Smooth muscle cell (in vitro differentiated cells): Measurements from ENCODE around the gene SH3RF2. TPM values are rescaled to one million over a fixed set of nuclear protein-coding genes. Genes with fewer than 3 reads are reported as not detected.

Source experiments
- DNase-seq: peaks from one replicate; lab custom pipeline; 2025; ENCODE audit not compliant: unreplicated experiment; lab: John Stamatoyannopoulos, UW
- H2AFZ ChIP-seq: fragments of 200-600 bp; sonication (generic); 2 replicates; pipeline ENCODE4 v1.6.0; 2016; ENCODE audit warnings: antibody characterized with exemption, low read depth, mild to moderate bottlenecking
- H3F3A ChIP-seq: fragments of 200-600 bp; sonication (generic); 2 replicates; pipeline ENCODE4 v1.6.0; 2017; ENCODE audit warnings: antibody characterized with exemption, low read depth
- H3K27ac ChIP-seq: fragments of 200-600 bp; sonication (generic); 2 replicates; pipeline ENCODE4 v1.5.1; 2016; ENCODE audit warnings: low read depth, mild to moderate bottlenecking
- H3K27me3 ChIP-seq: fragments of 200-600 bp; sonication (generic); 2 replicates; pipeline ENCODE4 v1.6.1; 2016; ENCODE audit warnings: low read depth, mild to moderate bottlenecking
- H3K36me3 ChIP-seq: fragments of 200-600 bp; sonication (generic); 2 replicates; pipeline ENCODE4 v1.5.1; 2016; ENCODE audit warnings: low read depth
- H3K4me1 ChIP-seq: fragments of 200-600 bp; sonication (generic); 2 replicates; pipeline ENCODE4 v1.5.1; 2016; ENCODE audit warnings: low read depth
- H3K4me2 ChIP-seq: fragments of 200-600 bp; sonication (generic); 2 replicates; pipeline ENCODE4 v1.6.0; 2016; ENCODE audit warnings: mild to moderate bottlenecking
- H3K4me3 ChIP-seq: fragments of 200-600 bp; sonication (generic); 2 replicates; pipeline ENCODE4 v1.5.1; 2016; ENCODE audit warnings: mild to moderate bottlenecking
- H3K79me2 ChIP-seq: fragments of 200-600 bp; sonication (generic); 2 replicates; pipeline ENCODE4 v1.6.0; 2016; ENCODE audit warnings: low read depth, mild to moderate bottlenecking
- H3K9ac ChIP-seq: fragments of 200-600 bp; sonication (generic); 2 replicates; pipeline ENCODE4 v1.6.0; 2016; ENCODE audit warnings: low read depth
- H3K9me3 ChIP-seq: fragments of 200-600 bp; sonication (generic); replicated peaks from 2 replicates; pipeline ENCODE4 v1.5.1; 2016; ENCODE audit warnings: low read depth
- H4K20me1 ChIP-seq: fragments of 200-600 bp; sonication (generic); 2 replicates; pipeline ENCODE4 v1.6.0; 2016; ENCODE audit warnings: low read depth
- WGBS: methylation state at CpG from one replicate; pipeline ENCODE4 v1.1.7; 2016; ENCODE audit warnings: low lambda C conversion rate; 5-methylcytosine and 5-hydroxymethylcytosine counted together
- polyA plus RNA-seq: library from polyadenylated mRNA; unstranded; fragments of >200 nt; fragmentation: Nextera tagmentation; extraction: Ambion mirVana; gene quantifications from 2 replicates; pipeline ENCODE4 v1.2.1, GENCODE V29; 2016
- total RNA-seq: library from RNA; depleted of rRNA; stranded (reverse); fragments of >200 nt; gene quantifications from 2 replicates; pipeline ENCODE4 v1.2.3, GENCODE V29; 2014
- TF ChIP-seq, protein P1 (sequence below): fragments of 200-600 bp; sonication (generic); IDR thresholded peaks from 2 replicates; pipeline ENCODE4 v1.5.1; 2017; ENCODE audit warnings: borderline replicate concordance, mild to moderate bottlenecking, antibody characterized with exemption; ENCODE audit not compliant: insufficient read depth, poor library complexity, severe bottlenecking

The SH3RF2 gene
- total and polyA plus RNA-seq, 2 experiments from 2014 or later, result 1.0 to 2.0 TPM

DNA sequence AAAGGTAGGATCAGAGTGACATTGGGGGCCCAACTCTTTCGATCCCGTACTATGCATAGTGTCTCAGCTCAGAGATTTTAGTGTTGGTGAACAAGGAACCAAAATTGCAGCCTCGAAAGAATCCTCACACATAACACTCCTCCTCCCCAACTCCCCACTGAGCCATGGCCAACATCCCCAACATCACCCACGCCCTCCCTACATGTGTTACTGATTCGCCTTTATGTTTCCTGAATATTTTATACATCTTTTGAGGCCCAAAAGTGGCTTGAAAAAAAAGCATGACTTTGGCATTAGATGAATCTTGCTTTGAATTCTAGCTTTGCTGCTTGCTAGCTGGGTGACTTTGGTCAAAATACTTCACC lies 123.8 kb downstream of the SH3RF2 start:
- Histone ChIP-seq H2AFZ (no peak overlapping the region), H3K4me3 (no peak overlapping the region), H3K9me3 (no peaks in the 10 kb centered on the region), H3K79me2 (no peaks in the 10 kb centered on the region), H3K4me1 (no peaks in the 10 kb centered on the region), H4K20me1 (no peaks in the 10 kb centered on the region), H3F3A (no peaks in the 10 kb centered on the region), H3K27ac (no peak overlapping the region), H3K36me3 (no peaks in the 10 kb centered on the region), H3K4me2 (no peak overlapping the region), H3K27me3 (peaks cover 13% of the 10 kb centered on the region), H3K9ac (no peak overlapping the region)
- TF ChIP-seq, protein P1, sequence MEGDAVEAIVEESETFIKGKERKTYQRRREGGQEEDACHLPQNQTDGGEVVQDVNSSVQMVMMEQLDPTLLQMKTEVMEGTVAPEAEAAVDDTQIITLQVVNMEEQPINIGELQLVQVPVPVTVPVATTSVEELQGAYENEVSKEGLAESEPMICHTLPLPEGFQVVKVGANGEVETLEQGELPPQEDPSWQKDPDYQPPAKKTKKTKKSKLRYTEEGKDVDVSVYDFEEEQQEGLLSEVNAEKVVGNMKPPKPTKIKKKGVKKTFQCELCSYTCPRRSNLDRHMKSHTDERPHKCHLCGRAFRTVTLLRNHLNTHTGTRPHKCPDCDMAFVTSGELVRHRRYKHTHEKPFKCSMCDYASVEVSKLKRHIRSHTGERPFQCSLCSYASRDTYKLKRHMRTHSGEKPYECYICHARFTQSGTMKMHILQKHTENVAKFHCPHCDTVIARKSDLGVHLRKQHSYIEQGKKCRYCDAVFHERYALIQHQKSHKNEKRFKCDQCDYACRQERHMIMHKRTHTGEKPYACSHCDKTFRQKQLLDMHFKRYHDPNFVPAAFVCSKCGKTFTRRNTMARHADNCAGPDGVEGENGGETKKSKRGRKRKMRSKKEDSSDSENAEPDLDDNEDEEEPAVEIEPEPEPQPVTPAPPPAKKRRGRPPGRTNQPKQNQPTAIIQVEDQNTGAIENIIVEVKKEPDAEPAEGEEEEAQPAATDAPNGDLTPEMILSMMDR, result no peak
- 97% methylated on average over 5 of the region's 5 CpGs for WGBS
- DNase-seq, result no peak

DNA sequence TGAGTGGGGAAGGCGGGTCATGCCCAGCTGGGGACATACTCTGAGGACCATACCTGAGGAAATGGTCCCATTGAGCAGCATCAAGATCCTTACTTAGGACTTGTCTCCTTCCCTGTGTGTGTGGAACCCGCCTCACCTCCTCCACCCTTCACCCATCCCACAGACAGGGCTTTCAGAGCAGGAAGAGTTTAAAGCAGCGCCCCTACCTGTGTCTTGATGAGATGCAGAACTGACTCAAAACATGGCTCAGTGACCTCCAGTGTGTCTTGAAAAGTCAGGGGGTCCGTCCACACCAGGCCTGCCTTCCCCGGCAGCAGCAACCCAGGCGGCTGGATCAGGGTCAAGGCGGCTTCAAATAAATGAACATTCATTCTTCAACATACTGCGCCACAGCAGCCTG lies 130.6 kb downstream of the SH3RF2 start:
- no peak overlapping the region for H3K27ac ChIP-seq
- no peaks in the 10 kb centered on the region for H4K20me1 ChIP-seq
- H3K4me2 ChIP-seq, result no peak overlapping the region
- TF ChIP-seq, protein P1, result no peak
- no peak for DNase-seq
- no peak overlapping the region for H2AFZ ChIP-seq
- no peaks in the 10 kb centered on the region for H3K9me3 ChIP-seq
- no peaks in the 10 kb centered on the region for H3K36me3 ChIP-seq
- H3K79me2 ChIP-seq, result no peaks in the 10 kb centered on the region
- WGBS, result 81% methylated on average over 8 of the region's 8 CpGs
- no peaks in the 10 kb centered on the region for H3K4me1 ChIP-seq
- no peak overlapping the region for H3K4me3 ChIP-seq
- H3K9ac ChIP-seq, result no peak overlapping the region
- no peaks in the 10 kb centered on the region for H3F3A ChIP-seq
- H3K27me3 ChIP-seq, result peaks cover 8% of the 10 kb centered on the region

DNA sequence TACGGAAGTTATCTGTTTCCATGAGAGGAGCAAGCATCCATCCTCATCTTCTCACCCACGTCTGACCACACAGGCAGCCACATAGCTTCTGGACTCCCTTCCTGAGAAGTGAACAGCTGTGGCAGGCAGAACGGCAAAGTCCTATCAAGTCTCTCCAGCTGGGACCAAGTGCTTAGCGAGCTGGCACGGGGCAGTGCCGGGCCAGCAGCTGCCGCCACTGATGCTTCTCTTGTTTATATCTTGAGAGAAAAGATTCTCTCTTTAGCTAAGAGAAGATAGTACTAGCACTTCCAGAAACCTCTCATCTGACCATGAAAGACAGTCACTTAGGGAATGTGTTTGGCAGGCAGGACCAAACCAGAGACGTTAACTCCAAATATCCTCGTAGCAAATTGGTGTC lies 131.8 kb downstream of the SH3RF2 start:
- H3K4me3 ChIP-seq, result no peak overlapping the region
- H3K27ac ChIP-seq, result no peak overlapping the region
- H3K4me2 ChIP-seq, result no peak overlapping the region
- peaks cover 12% of the 10 kb centered on the region for H3K27me3 ChIP-seq
- TF ChIP-seq, protein P1, result no peak
- no peaks in the 10 kb centered on the region for H3K79me2 ChIP-seq
- 91% methylated on average over 9 of the region's 9 CpGs for WGBS
- H3K9ac ChIP-seq, result no peak overlapping the region
- H3K4me1 ChIP-seq, result no peaks in the 10 kb centered on the region
- no peaks in the 10 kb centered on the region for H3K36me3 ChIP-seq
- no peak for DNase-seq
- no peaks in the 10 kb centered on the region for H3F3A ChIP-seq
- no peak overlapping the region for H2AFZ ChIP-seq
- no peaks in the 10 kb centered on the region for H3K9me3 ChIP-seq
- H4K20me1 ChIP-seq, result no peaks in the 10 kb centered on the region

DNA sequence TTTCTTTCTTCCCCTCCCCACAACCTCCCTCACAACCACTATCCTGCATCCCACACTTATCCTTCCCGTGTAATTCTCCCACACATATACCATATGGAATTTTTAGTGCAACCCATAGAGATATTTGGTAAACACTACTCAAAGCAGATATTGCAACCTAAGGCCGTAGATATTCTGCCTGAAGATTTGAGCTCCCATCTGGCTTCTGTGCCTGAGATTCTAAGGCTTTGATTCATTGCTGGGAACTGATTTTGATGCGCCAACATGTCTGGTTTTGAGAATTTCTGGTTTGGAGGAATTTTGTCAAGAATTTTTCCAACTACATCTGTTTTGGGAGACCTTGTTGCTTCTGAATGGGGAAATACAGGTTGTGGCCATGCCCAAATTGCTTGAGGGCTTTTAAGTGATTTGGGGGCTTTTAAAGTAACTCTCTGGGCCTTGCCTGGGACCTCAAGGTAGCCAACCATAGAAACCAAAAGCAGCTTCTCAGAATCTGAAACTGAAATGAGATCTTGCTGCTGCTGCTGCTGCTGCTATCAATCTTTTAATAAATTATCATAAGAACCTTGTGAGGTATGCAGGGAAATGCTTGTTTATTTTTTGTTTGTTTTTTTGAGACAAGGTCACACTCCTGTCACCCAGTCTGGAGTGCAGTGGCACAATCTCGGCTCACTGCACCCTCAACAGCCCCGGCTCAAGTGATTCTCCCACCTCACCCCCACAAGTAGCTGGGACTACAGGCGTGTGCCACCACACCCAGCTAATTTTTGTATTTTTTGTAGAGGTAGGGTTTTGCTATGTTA lies 132.8 kb downstream of the SH3RF2 start:
- TF ChIP-seq, protein P1, result no peak
- 87% methylated on average over 6 of the region's 6 CpGs for WGBS

More for the DNA sequence above, 132.8 kb downstream of the SH3RF2 start:
- Histone ChIP-seq H3K4me1 (no peaks in the 10 kb centered on the region), H3K79me2 (no peaks in the 10 kb centered on the region), H2AFZ (no peak overlapping the region), H3F3A (no peaks in the 10 kb centered on the region), H3K4me3 (no peak overlapping the region), H3K9ac (no peak overlapping the region), H3K27ac (no peak overlapping the region), H4K20me1 (no peaks in the 10 kb centered on the region), H3K27me3 (peaks cover 21% of the 10 kb centered on the region), H3K9me3 (no peaks in the 10 kb centered on the region), H3K36me3 (no peaks in the 10 kb centered on the region), H3K4me2 (no peak overlapping the region)
- DNase-seq, result no peak
